ENCODE measurements around the gene MMP28.
"Not testable (repeated sequence)": the region's sequence is repeated elsewhere in the genome, so short reads cannot be mapped to it uniquely, and the experiment has no call there.

MMP28 gene

DNA sequence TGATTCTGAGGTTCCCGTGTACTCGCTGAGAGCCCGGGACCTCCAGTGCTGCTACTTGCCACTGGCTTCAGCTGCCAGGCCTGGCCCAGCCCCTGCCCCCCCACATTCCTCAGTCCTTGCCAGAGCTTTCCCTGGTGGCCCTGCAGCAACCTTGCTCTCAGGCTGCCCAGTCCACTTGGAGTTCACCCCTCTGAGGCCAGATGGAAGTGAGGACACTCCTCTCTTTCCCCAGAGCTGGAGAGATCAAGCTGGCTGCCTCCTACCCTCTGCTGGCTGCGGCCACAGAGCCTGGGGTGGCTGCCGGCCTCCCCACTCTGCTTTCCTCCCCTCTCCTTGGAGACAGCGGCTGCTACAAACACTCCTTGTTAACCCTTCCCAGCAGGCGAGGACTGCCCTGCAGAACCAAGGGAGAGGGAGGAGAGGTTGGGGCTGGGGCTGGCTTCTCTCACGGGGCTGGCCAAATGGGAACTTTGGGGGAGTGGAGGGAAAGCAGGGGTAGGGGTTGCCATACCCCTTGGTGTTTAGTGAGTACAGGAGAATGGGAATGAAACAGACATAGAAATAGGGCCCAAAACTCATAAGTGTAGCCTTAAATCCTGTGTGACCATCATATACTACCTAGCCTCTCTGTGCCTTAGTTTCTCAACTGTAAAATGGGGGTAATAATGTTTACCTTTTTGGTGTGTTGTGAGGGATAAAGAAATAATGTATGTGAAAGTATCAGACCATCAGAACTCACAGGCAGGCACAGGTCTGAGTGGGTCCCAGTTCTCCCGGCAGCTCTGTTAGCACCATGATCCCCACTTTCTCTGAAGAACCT lies 42.3 kb downstream of the MMP28 start, which contains the start of gene GAS2L2:
Gene GAS2L2, minus strand, starts transcription at position 295 of the 820 bp plus-strand sequence. CDS start 389 bp downstream, outside the sequence.
- H3K36me3 ChIP-seq (ENCODE audit: control insufficient read depth, low read length) = no peaks in the 10 kb centered on the region
- H3F3A ChIP-seq (ENCODE audit: control insufficient read depth, insufficient read depth) = no peaks in the 10 kb centered on the region
- H3K4me1 ChIP-seq (ENCODE audit: control insufficient read depth, low read length) = peaks cover 16% of the 10 kb centered on the region
- H3K27ac ChIP-seq (ENCODE audit: low read depth, low read length) = no peak within 1 kb of the TSS
- H3K27me3 ChIP-seq (ENCODE audit: control insufficient read depth, low read length) = peaks cover 40% of the 10 kb centered on the region
- H3K4me2 ChIP-seq (ENCODE audit: low read length) = no peak within 1 kb of the TSS
- no peaks in the 10 kb centered on the region for H4K20me1 ChIP-seq (ENCODE audit: control insufficient read depth, insufficient read depth, low read depth, low read length)
- H3K79me2 ChIP-seq (ENCODE audit: control insufficient read depth, low read length) = no peaks in the 10 kb centered on the region
- TF ChIP-seq EZH2phosphoT487 (IDR thresholded peaks at IDR 0.05; ENCODE audit: borderline replicate concordance, low read length) = no peak
- TF ChIP-seq, protein P1, sequence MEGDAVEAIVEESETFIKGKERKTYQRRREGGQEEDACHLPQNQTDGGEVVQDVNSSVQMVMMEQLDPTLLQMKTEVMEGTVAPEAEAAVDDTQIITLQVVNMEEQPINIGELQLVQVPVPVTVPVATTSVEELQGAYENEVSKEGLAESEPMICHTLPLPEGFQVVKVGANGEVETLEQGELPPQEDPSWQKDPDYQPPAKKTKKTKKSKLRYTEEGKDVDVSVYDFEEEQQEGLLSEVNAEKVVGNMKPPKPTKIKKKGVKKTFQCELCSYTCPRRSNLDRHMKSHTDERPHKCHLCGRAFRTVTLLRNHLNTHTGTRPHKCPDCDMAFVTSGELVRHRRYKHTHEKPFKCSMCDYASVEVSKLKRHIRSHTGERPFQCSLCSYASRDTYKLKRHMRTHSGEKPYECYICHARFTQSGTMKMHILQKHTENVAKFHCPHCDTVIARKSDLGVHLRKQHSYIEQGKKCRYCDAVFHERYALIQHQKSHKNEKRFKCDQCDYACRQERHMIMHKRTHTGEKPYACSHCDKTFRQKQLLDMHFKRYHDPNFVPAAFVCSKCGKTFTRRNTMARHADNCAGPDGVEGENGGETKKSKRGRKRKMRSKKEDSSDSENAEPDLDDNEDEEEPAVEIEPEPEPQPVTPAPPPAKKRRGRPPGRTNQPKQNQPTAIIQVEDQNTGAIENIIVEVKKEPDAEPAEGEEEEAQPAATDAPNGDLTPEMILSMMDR (IDR thresholded peaks at IDR 0.05; ENCODE audit: low read depth, low read length, poor library complexity, severe bottlenecking) = no peak
- H3K9me3 ChIP-seq (ENCODE audit: control insufficient read depth, insufficient read depth, low read length) = no peaks in the 10 kb centered on the region
- H3K9me2 ChIP-seq (replicated peaks; ENCODE audit: control insufficient read depth, low read length) = no peaks in the 10 kb centered on the region
- H3K4me3 ChIP-seq (ENCODE audit: low read length) = no peak within 1 kb of the TSS

DNA sequence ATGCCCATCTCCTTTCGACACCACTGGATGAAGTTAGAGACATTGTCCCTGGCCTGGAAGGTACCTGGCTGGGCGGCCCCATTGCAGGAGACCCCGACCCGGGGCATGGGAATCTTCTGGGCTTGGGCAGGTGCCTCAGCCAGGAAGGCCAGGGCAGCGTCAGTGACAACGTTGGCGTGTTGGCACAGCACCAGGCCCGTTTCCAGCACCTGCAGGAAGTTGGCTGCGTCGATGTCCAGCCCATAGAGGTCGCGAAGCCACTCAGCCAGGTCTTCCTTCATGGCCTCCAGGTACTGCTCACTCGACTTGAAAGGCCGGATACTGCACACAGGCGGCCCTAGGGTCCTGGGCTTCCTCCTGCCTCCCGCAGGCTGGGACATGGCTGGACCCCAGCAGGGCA lies 43.0 kb downstream of the MMP28 start:
- Histone ChIP-seq H3K9me2 (replicated peaks; ENCODE audit: control insufficient read depth, low read length) (no peaks in the 10 kb centered on the region), H3K36me3 (ENCODE audit: control insufficient read depth, low read length) (no peaks in the 10 kb centered on the region), H3K27ac (ENCODE audit: low read depth, low read length) (no peak overlapping the region), H3K79me2 (ENCODE audit: control insufficient read depth, low read length) (no peaks in the 10 kb centered on the region), H3K27me3 (ENCODE audit: control insufficient read depth, low read length) (peaks cover 40% of the 10 kb centered on the region), H3K9me3 (ENCODE audit: control insufficient read depth, insufficient read depth, low read length) (no peaks in the 10 kb centered on the region), H3K4me1 (ENCODE audit: control insufficient read depth, low read length) (peaks cover 16% of the 10 kb centered on the region), H4K20me1 (ENCODE audit: control insufficient read depth, insufficient read depth, low read depth, low read length) (no peaks in the 10 kb centered on the region), H3K4me3 (ENCODE audit: low read length) (no peak overlapping the region), H3F3A (ENCODE audit: control insufficient read depth, insufficient read depth) (no peaks in the 10 kb centered on the region), H3K4me2 (ENCODE audit: low read length) (no peak overlapping the region)
- no peak for TF ChIP-seq EZH2phosphoT487 (IDR thresholded peaks at IDR 0.05; ENCODE audit: borderline replicate concordance, low read length)
- TF ChIP-seq, protein P1 (IDR thresholded peaks at IDR 0.05; ENCODE audit: low read depth, low read length, poor library complexity, severe bottlenecking) = no peak

DNA sequence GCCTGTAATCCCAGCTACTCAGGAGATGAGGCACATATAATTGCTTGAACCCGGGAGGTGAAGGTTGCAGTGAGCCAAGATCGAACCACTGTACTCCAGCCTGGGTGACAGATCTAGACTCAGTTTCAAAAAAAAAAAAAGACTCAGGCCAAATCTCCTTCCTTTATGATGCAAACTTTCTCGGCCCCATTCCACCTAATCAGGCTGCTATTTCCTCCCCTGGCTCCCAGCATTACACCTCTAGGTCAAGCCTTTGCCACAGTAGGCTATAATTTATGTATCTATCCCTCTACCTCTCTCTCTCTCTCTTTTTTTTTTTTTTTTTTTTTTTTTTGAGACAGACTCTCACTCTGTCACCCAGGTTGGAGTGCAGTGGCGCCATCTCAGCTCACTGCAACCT lies 43.9 kb downstream of the MMP28 start:
- not testable (repeated sequence) for H3K9me2 ChIP-seq (replicated peaks; ENCODE audit: control insufficient read depth, low read length); H3K79me2 ChIP-seq (ENCODE audit: control insufficient read depth, low read length); H3K4me3 ChIP-seq (ENCODE audit: low read length); H3K9me3 ChIP-seq (ENCODE audit: control insufficient read depth, insufficient read depth, low read length); H3K4me2 ChIP-seq (ENCODE audit: low read length); H3K36me3 ChIP-seq (ENCODE audit: control insufficient read depth, low read length); H3K27ac ChIP-seq (ENCODE audit: low read depth, low read length); H3F3A ChIP-seq (ENCODE audit: control insufficient read depth, insufficient read depth); H4K20me1 ChIP-seq (ENCODE audit: control insufficient read depth, insufficient read depth, low read depth, low read length)
- Histone ChIP-seq H3K4me1 (ENCODE audit: control insufficient read depth, low read length) (peaks cover 15% of the 10 kb centered on the region), H3K27me3 (ENCODE audit: control insufficient read depth, low read length) (peaks cover 40% of the 10 kb centered on the region)
